ENCODE results near the gene GPR108.

- TF ChIP-seq CTCF (IDR thresholded peaks at IDR 0.05) (no peak), POLR2A (IDR thresholded peaks at IDR 0.05) (no peak)
Measured at GRCh38 chr19:6711605-6712004, 25.8 kb downstream of the GPR108 start.

All from adrenal gland (tissue), 5 donors.